ENCODE measurements around the gene PCDH9. TPM values are rescaled to one million over a fixed set of nuclear protein-coding genes. Genes with fewer than 3 reads are reported as not detected.

Gene PCDH9
- total and polyA plus RNA-seq, 2 donors: 0.72 to 28.2 TPM

DNA sequence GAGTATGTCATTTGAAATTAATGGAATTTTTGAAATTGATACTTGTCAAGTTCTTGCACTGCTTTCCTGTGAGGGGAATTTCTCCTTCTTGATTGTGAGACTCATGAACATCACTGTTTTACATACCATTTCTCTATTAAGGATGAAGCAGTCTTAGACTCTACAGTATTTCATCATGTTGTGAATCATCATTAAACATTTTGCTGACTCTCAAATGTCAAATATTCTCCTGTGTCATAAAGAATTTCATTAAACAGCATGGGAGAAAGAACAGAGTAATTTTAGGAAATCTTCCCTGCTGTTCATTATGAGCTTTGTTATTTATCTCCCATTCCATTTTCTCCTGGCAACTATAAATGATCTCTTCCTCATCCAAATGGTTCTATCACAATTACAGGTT, 729.0 kb downstream of the PCDH9 start:
- Histone ChIP-seq H3K4me1 (ENCODE audit: insufficient read depth) (no peaks in the 10 kb centered on the region), H3K4me3 (ENCODE audit: low read depth, low read length) (no peak overlapping the region), H3K27ac (ENCODE audit: low read depth) (no peak overlapping the region), H3K36me3 (ENCODE audit: insufficient read depth) (no peaks in the 10 kb centered on the region)
- DNase-seq (ENCODE audit: extremely low spot score): no peak

- WGBS: 94% methylated on average over 1 of the region's 1 CpG
- no peak overlapping the region for H3K4me3 ChIP-seq (ENCODE audit: low read depth, low read length)
- DNase-seq (ENCODE audit: extremely low spot score): no peak
Observed at GRCh38 chr13:66492479-66492878, 737.7 kb downstream of the PCDH9 start.

GRCh38 chr13:66491251-66491650, 738.9 kb downstream of the PCDH9 start:
- H3K27ac ChIP-seq (ENCODE audit: low read depth): no peak overlapping the region
- no peak overlapping the region for H3K4me3 ChIP-seq (ENCODE audit: low read depth, low read length)
- H3K36me3 ChIP-seq (ENCODE audit: insufficient read depth): no peaks in the 10 kb centered on the region
- DNase-seq (ENCODE audit: extremely low spot score): no peak
- H3K4me1 ChIP-seq (ENCODE audit: insufficient read depth): no peaks in the 10 kb centered on the region
- 59% methylated on average over 6 of the region's 6 CpGs for WGBS

More at GRCh38 chr13:66492479-66492878, 737.7 kb downstream of the PCDH9 start:
- no peak overlapping the region for H3K27ac ChIP-seq (ENCODE audit: low read depth)
- H3K36me3 ChIP-seq (ENCODE audit: insufficient read depth): no peaks in the 10 kb centered on the region
- no peaks in the 10 kb centered on the region for H3K4me1 ChIP-seq (ENCODE audit: insufficient read depth)

GRCh38 chr13:66489586-66489985, 740.5 kb downstream of the PCDH9 start:
- H3K4me3 ChIP-seq (ENCODE audit: low read depth, low read length): no peak overlapping the region
- H3K27ac ChIP-seq (ENCODE audit: low read depth): no peak overlapping the region
- H3K36me3 ChIP-seq (ENCODE audit: insufficient read depth): no peaks in the 10 kb centered on the region
- no peaks in the 10 kb centered on the region for H3K4me1 ChIP-seq (ENCODE audit: insufficient read depth)
- DNase-seq (ENCODE audit: extremely low spot score): no peak
- 59% methylated on average over 2 of the region's 2 CpGs for WGBS

- Histone ChIP-seq H3K36me3 (ENCODE audit: insufficient read depth) (no peaks in the 10 kb centered on the region), H3K4me1 (ENCODE audit: insufficient read depth) (no peaks in the 10 kb centered on the region), H3K4me3 (ENCODE audit: low read depth, low read length) (no peak overlapping the region), H3K27ac (ENCODE audit: low read depth) (no peak overlapping the region)
- DNase-seq (ENCODE audit: extremely low spot score): no peak
- WGBS: 98% methylated on average over 1 of the region's 1 CpG
Observed at GRCh38 chr13:66489172-66489571, 741.0 kb downstream of the PCDH9 start.

GRCh38 chr13:66483712-66484111, 746.4 kb downstream of the PCDH9 start:
- no peaks in the 10 kb centered on the region for H3K4me1 ChIP-seq (ENCODE audit: insufficient read depth)
- 89% methylated on average over 9 of the region's 9 CpGs for WGBS
- DNase-seq (ENCODE audit: extremely low spot score): no peak
- no peak overlapping the region for H3K4me3 ChIP-seq (ENCODE audit: low read depth, low read length)
- H3K27ac ChIP-seq (ENCODE audit: low read depth): no peak overlapping the region
- no peaks in the 10 kb centered on the region for H3K36me3 ChIP-seq (ENCODE audit: insufficient read depth)

DNA sequence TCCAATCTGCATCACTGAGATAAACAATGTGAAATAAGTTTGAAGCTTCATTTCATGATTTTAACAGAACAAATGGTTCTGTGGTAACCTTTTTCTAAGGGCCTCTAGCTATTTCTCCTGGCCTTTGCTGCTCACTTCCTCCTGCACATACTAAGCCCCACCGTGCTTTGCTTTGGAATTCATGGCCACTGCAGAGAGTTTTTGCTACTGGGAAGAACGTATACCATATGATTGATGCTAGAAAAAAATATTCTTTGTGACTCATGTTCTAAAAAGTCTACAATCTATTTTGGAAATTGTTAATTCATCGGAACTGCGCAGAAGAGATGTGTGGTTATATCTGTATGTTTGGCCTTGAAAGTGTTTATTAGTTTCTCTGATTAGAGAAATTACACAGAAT, 747.3 kb downstream of the PCDH9 start:
- H3K4me3 ChIP-seq (ENCODE audit: low read depth, low read length): no peak overlapping the region
- no peak for DNase-seq (ENCODE audit: extremely low spot score)
- H3K27ac ChIP-seq (ENCODE audit: low read depth): no peak overlapping the region
- H3K4me1 ChIP-seq (ENCODE audit: insufficient read depth): no peaks in the 10 kb centered on the region
- 82% methylated on average over 4 of the region's 4 CpGs for WGBS
- no peaks in the 10 kb centered on the region for H3K36me3 ChIP-seq (ENCODE audit: insufficient read depth)

DNA sequence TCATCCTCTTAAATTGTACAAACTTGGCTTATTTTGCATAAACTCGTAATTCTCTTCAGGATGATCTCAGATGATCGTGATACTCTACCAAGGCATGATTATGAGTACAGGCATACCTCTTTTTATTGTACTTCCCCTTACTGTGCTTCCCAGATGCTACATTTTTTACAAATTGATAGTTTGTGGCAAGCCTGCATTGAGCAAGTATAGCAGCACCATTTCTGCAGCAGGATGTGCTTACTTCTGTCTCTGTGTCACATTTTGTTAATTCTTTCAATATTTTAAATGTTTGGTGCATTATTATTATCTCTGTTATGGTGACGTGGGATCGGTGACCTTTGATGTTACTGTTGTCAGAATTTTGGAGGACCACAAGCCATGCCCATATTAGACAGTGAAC, 752.3 kb downstream of the PCDH9 start:
- 58% methylated on average over 4 of the region's 4 CpGs for WGBS
- no peak overlapping the region for H3K4me3 ChIP-seq (ENCODE audit: low read depth, low read length)
- no peak for DNase-seq (ENCODE audit: extremely low spot score)
- no peaks in the 10 kb centered on the region for H3K36me3 ChIP-seq (ENCODE audit: insufficient read depth)
- no peaks in the 10 kb centered on the region for H3K4me1 ChIP-seq (ENCODE audit: insufficient read depth)
- no peak overlapping the region for H3K27ac ChIP-seq (ENCODE audit: low read depth)

- H3K4me1 ChIP-seq (ENCODE audit: insufficient read depth): no peaks in the 10 kb centered on the region
- H3K36me3 ChIP-seq (ENCODE audit: insufficient read depth): no peaks in the 10 kb centered on the region
- no peak for DNase-seq (ENCODE audit: extremely low spot score)
Observed at GRCh38 chr13:66475061-66475460, 755.1 kb downstream of the PCDH9 start.

GRCh38 chr13:66469745-66470144, 760.4 kb downstream of the PCDH9 start:
- WGBS: 69% methylated on average over 6 of the region's 6 CpGs
- Histone ChIP-seq H3K4me3 (ENCODE audit: low read depth, low read length) (no peak overlapping the region), H3K27ac (ENCODE audit: low read depth) (no peak overlapping the region), H3K4me1 (ENCODE audit: insufficient read depth) (no peaks in the 10 kb centered on the region), H3K36me3 (ENCODE audit: insufficient read depth) (no peaks in the 10 kb centered on the region)
- DNase-seq (ENCODE audit: extremely low spot score): no peak

More at GRCh38 chr13:66475061-66475460, 755.1 kb downstream of the PCDH9 start:
- Histone ChIP-seq H3K27ac (ENCODE audit: low read depth) (no peak overlapping the region), H3K4me3 (ENCODE audit: low read depth, low read length) (no peak overlapping the region)

- Histone ChIP-seq H3K36me3 (ENCODE audit: insufficient read depth) (no peaks in the 10 kb centered on the region), H3K4me1 (ENCODE audit: insufficient read depth) (no peaks in the 10 kb centered on the region), H3K27ac (ENCODE audit: low read depth) (no peak overlapping the region), H3K4me3 (ENCODE audit: low read depth, low read length) (no peak overlapping the region)
- no peak for DNase-seq (ENCODE audit: extremely low spot score)
Observed at GRCh38 chr13:66468656-66469055, 761.5 kb downstream of the PCDH9 start.

DNA sequence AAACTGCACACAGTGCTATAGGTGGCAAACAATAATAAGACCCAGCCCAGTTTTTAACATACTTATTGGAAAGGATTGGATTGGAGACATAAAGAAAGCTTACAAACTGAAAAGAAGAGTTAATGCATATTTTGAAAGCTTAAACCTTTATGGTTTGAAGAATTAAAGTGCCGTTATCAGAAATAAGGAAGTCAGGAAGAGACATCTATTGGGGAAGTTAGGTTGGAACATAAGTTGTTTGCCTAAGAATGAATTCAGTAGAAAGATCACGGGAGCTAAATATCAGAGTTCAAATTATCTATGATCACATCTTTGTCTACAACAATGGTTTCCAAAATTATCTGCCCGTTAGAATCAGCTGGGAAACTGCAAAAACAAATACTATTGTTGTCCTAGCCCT, 767.9 kb downstream of the PCDH9 start:
- Histone ChIP-seq H3K36me3 (ENCODE audit: insufficient read depth) (no peaks in the 10 kb centered on the region), H3K27ac (ENCODE audit: low read depth) (no peak overlapping the region), H3K4me3 (ENCODE audit: low read depth, low read length) (no peak overlapping the region), H3K4me1 (ENCODE audit: insufficient read depth) (no peaks in the 10 kb centered on the region)
- DNase-seq (ENCODE audit: extremely low spot score): no peak
- 72% methylated on average over 3 of the region's 3 CpGs for WGBS

GRCh38 chr13:66461021-66461420, 769.1 kb downstream of the PCDH9 start:
- no peaks in the 10 kb centered on the region for H3K4me1 ChIP-seq (ENCODE audit: insufficient read depth)
- H3K36me3 ChIP-seq (ENCODE audit: insufficient read depth): no peaks in the 10 kb centered on the region
- 22% methylated on average over 1 of the region's 1 CpG for WGBS

DNA sequence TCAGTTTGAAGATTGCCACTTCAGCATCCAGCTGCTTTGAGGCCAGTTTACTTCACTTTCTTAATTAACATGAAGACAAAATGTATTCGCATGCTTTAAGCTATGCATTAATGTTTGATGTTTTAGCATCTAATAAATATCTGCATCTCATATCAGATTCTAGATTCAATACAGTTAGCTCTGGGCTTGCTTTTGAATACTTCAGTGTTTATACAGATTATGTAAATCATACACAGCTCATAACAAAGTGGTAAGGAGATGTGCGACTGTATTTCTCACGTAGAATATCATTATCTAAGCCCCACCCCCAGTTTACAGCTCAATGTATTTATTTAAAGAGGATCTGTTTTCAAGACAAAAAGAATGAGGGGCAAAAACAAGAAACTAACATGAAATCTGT, 770.5 kb downstream of the PCDH9 start:
- Histone ChIP-seq H3K4me1 (ENCODE audit: insufficient read depth) (no peaks in the 10 kb centered on the region), H3K36me3 (ENCODE audit: insufficient read depth) (no peaks in the 10 kb centered on the region), H3K4me3 (ENCODE audit: low read depth, low read length) (no peak overlapping the region), H3K27ac (ENCODE audit: low read depth) (no peak overlapping the region)
- whole genome bisulfite sequencing: 87% methylated on average over 3 of the region's 3 CpGs
- no peak for DNase-seq (ENCODE audit: extremely low spot score)

More at GRCh38 chr13:66461021-66461420, 769.1 kb downstream of the PCDH9 start:
- Histone ChIP-seq H3K27ac (ENCODE audit: low read depth) (no peak overlapping the region), H3K4me3 (ENCODE audit: low read depth, low read length) (no peak overlapping the region)
- no peak for DNase-seq (ENCODE audit: extremely low spot score)

DNA sequence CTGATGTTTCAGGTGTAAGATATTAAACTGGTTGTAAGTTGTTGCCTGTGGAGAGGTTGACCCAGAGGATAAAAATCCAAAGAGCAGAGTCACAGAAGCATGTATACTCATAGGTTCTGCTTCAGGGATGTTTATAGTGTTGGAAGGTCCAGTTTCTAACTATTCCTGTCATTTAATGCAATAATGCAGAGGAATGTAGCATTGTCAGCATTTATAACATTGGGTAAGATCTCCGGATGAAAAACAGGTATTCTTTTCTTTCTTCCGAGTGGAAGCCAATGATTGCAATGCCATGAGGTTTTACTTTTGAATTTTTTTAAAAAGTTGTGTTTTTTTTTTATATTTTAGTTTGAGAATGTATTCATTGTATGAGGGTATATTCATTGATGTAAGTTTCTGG, 771.0 kb downstream of the PCDH9 start:
- WGBS: 93% methylated on average over 2 of the region's 2 CpGs
- H3K4me3 ChIP-seq (ENCODE audit: low read depth, low read length): no peak overlapping the region

More for the DNA sequence above, 771.0 kb downstream of the PCDH9 start:
- Histone ChIP-seq H3K27ac (ENCODE audit: low read depth) (no peak overlapping the region), H3K4me1 (ENCODE audit: insufficient read depth) (no peaks in the 10 kb centered on the region), H3K36me3 (ENCODE audit: insufficient read depth) (no peaks in the 10 kb centered on the region)
- no peak for DNase-seq (ENCODE audit: extremely low spot score)

All from urinary bladder (tissue), 4 donors.